HepG2 (cell line): ENCODE results near the gene CIART. TPM values are rescaled to one million over a fixed set of nuclear protein-coding genes. Genes with fewer than 3 reads are reported as not detected.

Source experiments
- ATAC-seq: fragments of 200-7000 bp; cut with Tn5 transposase; 3 replicates; pipeline ENCODE4 v1.9.1; 2020; ENCODE audit warnings: mild to moderate bottlenecking, moderate library complexity
- BruUV-seq: library from RNA; stranded (reverse); fragments of 400-500 nt; replicated peaks from 2 replicates; lab custom pipeline; 2021; lab: Mats Ljungman, UMichigan
- CTCF ChIA-PET: fragments of 300-600 bp; formaldehyde crosslinking; extraction: SDS; loops from one replicate; lab custom pipeline; 2021; ENCODE audit warnings: low total read pairs, inconsistent platforms, low intra/inter-chr PET ratio; lab: Yijun Ruan, JAX
- POLR2A ChIA-PET: fragments of 350-600 bp; sonication (Branson Sonifier 250); formaldehyde crosslinking; loops from one replicate; lab custom pipeline; 2020; ENCODE audit warnings: antibody characterized with exemption, inconsistent platforms; lab: Yijun Ruan, JAX
- DNase-seq: peaks from one replicate; pipeline ENCODE4 v3.0.0-alpha.2; 2015; ENCODE audit warnings: low spot score
- FAIRE-seq: peaks from 3 replicates; lab custom pipeline; 2011; peaks lifted over from hg19 to GRCh38; lab: Jason Lieb, UNC
- H2AFZ ChIP-seq: one replicate; pipeline ENCODE4 v1.6.1; 2011; ENCODE audit warnings: low read length, inconsistent platforms
- H3K27ac ChIP-seq: fragments of 300-600 bp; 3 replicates; pipeline ENCODE4 v1.8.0; 2011; ENCODE audit warnings: mixed run types, mild to moderate bottlenecking, mixed read lengths, low read length, inconsistent platforms; ENCODE audit not compliant: insufficient read depth; ENCODE audit errors: extremely low read length
- H3K27me3 ChIP-seq, 2 experiments: fragments of 200-600 bp in 1 of 2; 2 replicates in 1 of 2; 3 replicates in 1 of 2; pipeline versions ENCODE4 v1.6.0 to v1.8.0; 2011; ENCODE audit warnings: low read length in 2 of 2, mild to moderate bottlenecking in 2 of 2, moderate library complexity in 2 of 2, inconsistent platforms in 1 of 2; ENCODE audit not compliant: insufficient read depth in 2 of 2, control insufficient read depth in 1 of 2
- H3K36me3 ChIP-seq, 2 experiments: fragments of 200-600 bp in 1 of 2; replicated peaks in 1 of 2; 2 replicates in 1 of 2; 3 replicates in 1 of 2; pipeline versions ENCODE4 v1.5.1 to v1.8.0; 2011; ENCODE audit warnings: low read length in 2 of 2, inconsistent platforms in 1 of 2; ENCODE audit not compliant: insufficient read depth in 2 of 2, control insufficient read depth in 1 of 2
- H3K4me1 ChIP-seq: 2 replicates; pipeline ENCODE4 v1.5.1; 2012; ENCODE audit warnings: low read length, inconsistent platforms; ENCODE audit not compliant: insufficient read depth
- H3K4me2 ChIP-seq: 2 replicates; pipeline ENCODE4 v1.6.0; 2011; ENCODE audit warnings: low read depth, low read length, inconsistent platforms
- H3K4me3 ChIP-seq, 3 experiments: fragments of 200-600 bp in 1 of 3; sonication (generic), shearing (Covaris generic) in 1 of 3; replicated peaks in 1 of 3; 2 replicates each; pipeline ENCODE4 v1.5.1; 2011 to 2016; ENCODE audit warnings: low read length in 3 of 3, inconsistent platforms in 2 of 3, low read depth in 2 of 3, mild to moderate bottlenecking in 2 of 3, control low read depth in 1 of 3, mixed read lengths in 1 of 3; ENCODE audit not compliant: insufficient read depth in 1 of 3
- H3K79me2 ChIP-seq: one replicate; pipeline ENCODE4 v1.6.1; 2011; ENCODE audit warnings: low read length, inconsistent platforms; ENCODE audit not compliant: insufficient read depth
- H3K9ac ChIP-seq: 2 replicates; pipeline ENCODE4 v1.6.0; 2011; ENCODE audit warnings: mild to moderate bottlenecking, low read depth, low read length, inconsistent platforms; ENCODE audit not compliant: insufficient read depth
- H3K9me3 ChIP-seq: 2 replicates; pipeline ENCODE4 v1.5.1; 2012; ENCODE audit warnings: mild to moderate bottlenecking, low read length
- H4K20me1 ChIP-seq: 2 replicates; pipeline ENCODE4 v1.6.0; 2011; ENCODE audit warnings: inconsistent platforms, mild to moderate bottlenecking, low read length, moderate library complexity; ENCODE audit not compliant: insufficient read depth
- MIER3 ChIP-seq: IDR thresholded peaks from 2 replicates; pipeline ENCODE4 v1.6.1; 2016; ENCODE audit warnings: missing compliant biosample characterization, borderline replicate concordance
- RARA ChIP-seq: IDR thresholded peaks from 2 replicates; pipeline ENCODE4 v1.6.1; 2016; ENCODE audit warnings: missing genetic modification reagents, missing compliant biosample characterization
- RCOR2 ChIP-seq: IDR thresholded peaks from 2 replicates; pipeline ENCODE4 v1.6.1; 2016; ENCODE audit warnings: missing biosample characterization, missing genetic modification reagents
- ZNF251 ChIP-seq: sonication (generic); formaldehyde crosslinking; IDR thresholded peaks from 2 replicates; pipeline ENCODE4 v1.9.0; 2021; ENCODE audit warnings: mild to moderate bottlenecking, missing genetic modification reagents
- ZNF33A ChIP-seq: sonication (generic); formaldehyde crosslinking; IDR thresholded peaks from 2 replicates; pipeline ENCODE4 v1.5.1; 2020; ENCODE audit warnings: missing genetic modification reagents, mild to moderate bottlenecking, moderate library complexity, borderline replicate concordance
- ZNF549 ChIP-seq: sonication (generic); formaldehyde crosslinking; IDR thresholded peaks from 2 replicates; pipeline ENCODE4 v1.5.0; 2020; ENCODE audit warnings: missing genetic modification reagents
- WGBS: methylation state at CpG from one replicate; pipeline ENCODE4 v1.1.6; 2017; ENCODE audit warnings: low lambda C conversion rate; 5-methylcytosine and 5-hydroxymethylcytosine counted together
- in situ Hi-C: cut with HindIII; loops from 2 replicates; pipeline ENCODE4 v1.10.0; 2017; ENCODE audit warnings: low pct_unique_long_range_greater_than_20kb; ENCODE audit not compliant: extremely low pct_ligation_motif_present
- intact Hi-C: fragments of 100-400 bp; cut with micrococcal nuclease; formaldehyde crosslinking; loops from one replicate; pipeline ENCODE4 v1.10.0; 2022; ENCODE audit not compliant: unreplicated experiment
- polyA plus RNA-seq, 8 experiments: library from polyadenylated mRNA; depleted of rRNA in 3 of 8; stranded (reverse) in 7 of 8; unstranded in 1 of 8; fragments of >200 nt; fragmentation: Illumina TruSeq in 4 of 8; extraction: Trizol in 4 of 8; gene quantifications; 2 replicates each; pipeline versions ENCODE4 v1.2.1 to v1.2.3, GENCODE V29; 2011 to 2016; ENCODE audit warnings: low read depth in 4 of 8, missing spikeins in 1 of 8, mixed read lengths in 1 of 8; ENCODE audit not compliant: insufficient read depth in 1 of 8
- total RNA-seq, 5 experiments: library from RNA; depleted of rRNA; stranded (reverse); fragments of >200 nt; fragmentation: Illumina TruSeq; extraction: Trizol; gene quantifications; 2 replicates each; pipeline ENCODE4 v1.2.3, GENCODE V29; 2016; ENCODE audit warnings: low read depth in 1 of 5
- TF ChIP-seq, protein P1 (sequence below): IDR thresholded peaks from 2 replicates; pipeline ENCODE4 v1.6.1; 2018; ENCODE audit warnings: missing genetic modification reagents
- TF ChIP-seq, protein P2 (sequence below): sonication (generic); formaldehyde crosslinking; IDR thresholded peaks from 2 replicates; pipeline ENCODE4 v1.8.1; 2023; ENCODE audit warnings: mild to moderate bottlenecking, inconsistent platforms, moderate library complexity, missing genetic modification reagents, borderline replicate concordance
- TF ChIP-seq, protein P3 (sequence below): sonication (generic); formaldehyde crosslinking; IDR thresholded peaks from 2 replicates; pipeline ENCODE4 v1.4.0; 2020; ENCODE audit warnings: missing genetic modification reagents
- TF ChIP-seq, protein P4 (sequence below): sonication (generic); formaldehyde crosslinking; IDR thresholded peaks from 2 replicates; pipeline ENCODE4 v1.5.0; 2020; ENCODE audit warnings: mild to moderate bottlenecking, missing genetic modification reagents
- TF ChIP-seq, protein P5 (sequence below): sonication (generic); formaldehyde crosslinking; IDR thresholded peaks from 2 replicates; pipeline ENCODE4 v1.8.1; 2023; ENCODE audit warnings: missing genetic modification reagents, mild to moderate bottlenecking, borderline replicate concordance
- TF ChIP-seq, protein P6 (sequence below): sonication (generic); formaldehyde crosslinking; IDR thresholded peaks from 2 replicates; pipeline ENCODE4 v1.5.0; 2020; ENCODE audit warnings: mild to moderate bottlenecking, missing genetic modification reagents

Gene CIART
- total and polyA plus RNA-seq, 2 of the 13 experiments (the other 11 are each of a cell fraction or from before 2014, with no cell fraction given): 0.58 TPM; not detected in 1

DNA sequence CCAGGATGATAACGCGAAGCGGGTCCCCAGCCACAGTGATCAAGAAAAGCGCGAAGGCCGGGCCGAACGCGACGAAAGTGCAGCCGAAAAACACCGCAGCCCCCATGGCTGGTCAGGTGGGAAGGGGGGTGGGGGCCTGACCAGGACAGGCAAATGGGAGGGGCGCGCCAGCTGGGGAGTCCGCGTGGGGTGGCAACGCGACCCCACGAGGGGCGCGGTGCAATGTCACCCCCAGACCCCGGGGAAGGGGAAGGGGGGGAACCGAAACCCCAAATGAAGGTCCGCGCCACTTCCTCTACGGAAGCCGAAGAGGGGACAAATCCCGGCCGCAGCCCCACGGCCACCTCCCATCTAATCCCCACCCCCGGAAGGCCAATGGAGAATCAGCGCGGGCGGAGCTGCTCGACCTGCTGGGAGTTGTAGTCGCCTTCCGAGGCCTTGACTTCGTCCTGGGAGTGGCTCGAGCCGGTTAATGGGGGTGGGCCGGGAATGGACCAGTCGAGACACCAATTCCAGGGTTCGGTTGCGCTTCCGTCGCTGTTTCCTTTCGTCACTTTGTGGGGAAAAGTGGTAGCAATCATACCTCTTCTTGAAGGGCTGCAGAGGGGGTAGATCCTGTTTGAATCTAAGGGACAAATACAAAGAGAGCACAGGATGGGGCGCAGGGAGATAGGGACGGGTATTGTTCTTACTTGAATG, 13.5 kb upstream of the CIART start, which contains the start of gene APH1A (continued):
- TF ChIP-seq, protein P1, sequence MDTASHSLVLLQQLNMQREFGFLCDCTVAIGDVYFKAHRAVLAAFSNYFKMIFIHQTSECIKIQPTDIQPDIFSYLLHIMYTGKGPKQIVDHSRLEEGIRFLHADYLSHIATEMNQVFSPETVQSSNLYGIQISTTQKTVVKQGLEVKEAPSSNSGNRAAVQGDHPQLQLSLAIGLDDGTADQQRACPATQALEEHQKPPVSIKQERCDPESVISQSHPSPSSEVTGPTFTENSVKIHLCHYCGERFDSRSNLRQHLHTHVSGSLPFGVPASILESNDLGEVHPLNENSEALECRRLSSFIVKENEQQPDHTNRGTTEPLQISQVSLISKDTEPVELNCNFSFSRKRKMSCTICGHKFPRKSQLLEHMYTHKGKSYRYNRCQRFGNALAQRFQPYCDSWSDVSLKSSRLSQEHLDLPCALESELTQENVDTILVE (CRISPR knock-in tag): 0 out of 2 replicates have a peak, but pooled peaks have one; percentile 48
- TF ChIP-seq, protein P2, sequence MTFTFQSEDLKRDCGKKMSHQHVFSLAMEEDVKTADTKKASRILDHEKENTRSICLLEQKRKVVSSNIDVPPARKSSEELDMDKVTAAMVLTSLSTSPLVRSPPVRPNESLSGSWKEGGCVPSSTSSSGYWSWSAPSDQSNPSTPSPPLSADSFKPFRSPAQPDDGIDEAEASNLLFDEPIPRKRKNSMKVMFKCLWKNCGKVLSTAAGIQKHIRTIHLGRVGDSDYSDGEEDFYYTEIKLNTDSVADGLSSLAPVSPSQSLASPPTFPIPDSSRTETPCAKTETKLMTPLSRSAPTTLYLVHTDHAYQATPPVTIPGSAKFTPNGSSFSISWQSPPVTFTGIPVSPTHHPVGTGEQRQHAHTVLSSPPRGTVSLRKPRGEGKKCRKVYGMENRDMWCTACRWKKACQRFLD (CRISPR knock-in tag): peak; percentile 62; the same call in 1 of the 2 replicates
- TF ChIP-seq ZNF549 (CRISPR knock-in tag): no peak

DNA sequence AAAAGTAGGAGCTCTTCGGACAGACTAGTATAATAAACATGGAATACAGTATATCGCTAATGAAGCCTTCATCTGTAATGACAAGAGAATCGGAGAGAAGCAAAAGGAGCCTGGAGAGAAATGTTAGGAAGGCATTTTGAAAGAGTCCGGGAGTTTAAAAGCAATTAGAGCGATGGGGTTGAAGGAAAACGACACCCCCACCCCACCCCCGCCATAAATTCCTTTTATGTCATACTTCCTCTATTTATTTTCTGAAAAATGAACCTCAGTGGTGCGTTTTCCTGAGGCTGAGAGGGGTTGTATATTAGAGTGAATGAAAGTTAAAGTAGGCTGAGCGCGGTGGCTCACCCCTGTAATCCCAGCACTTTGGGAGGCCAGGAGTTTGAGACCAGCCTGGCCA, 12.9 kb upstream of the CIART start:
- Histone ChIP-seq H3K27ac (peak overlapping the region; percentile 30), H2AFZ (peak overlapping the region; percentile 73), H3K4me1 (peaks cover 24% of the 10 kb centered on the region), H3K9ac (no peak overlapping the region), H3K4me2 (peak overlapping the region; percentile 86), H3K79me2 (peaks cover 21% of the 10 kb centered on the region), H3K36me3 (peaks cover 7 to 24% of the 10 kb centered on the region in 2 experiments; a peak in 4 of 5 replicates), H4K20me1 (no peaks in the 10 kb centered on the region), H3K4me3 (peak overlapping the region; percentile 88; a peak in 5 of 6 replicates), H3K27me3 (no peaks in the 10 kb centered on the region), H3K9me3 (no peaks in the 10 kb centered on the region)
- no peak for ATAC-seq
- BruUV-seq: TSS peak; percentile 89
- intact Hi-C loops (no loop called here), in situ Hi-C loops (no loop called here)
- no peak for FAIRE-seq
- DNase-seq: no peak
- CTCF ChIA-PET: interaction anchor here (1.3 kb wide), 1 partner anchor 14 kb away, joined by 3 read pairs; no protein-coding TSS in a partner anchor
- POLR2A ChIA-PET: interaction anchor here (1.0 to 2.1 kb wide), 5 partner anchors 9 to 95 kb away, joined by 7 to 32 read pairs (median 10); partner anchors contain the start of genes CA14, PRPF3 and RPRD2
- 75% methylated on average over 10 of the region's 10 CpGs for WGBS
- TF ChIP-seq RCOR2 (CRISPR knock-in tag) (no peak), ZNF251 (CRISPR knock-in tag) (no peak), RARA (no peak), MIER3 (no peak), ZNF33A (CRISPR knock-in tag) (no peak)
- TF ChIP-seq, protein P3, sequence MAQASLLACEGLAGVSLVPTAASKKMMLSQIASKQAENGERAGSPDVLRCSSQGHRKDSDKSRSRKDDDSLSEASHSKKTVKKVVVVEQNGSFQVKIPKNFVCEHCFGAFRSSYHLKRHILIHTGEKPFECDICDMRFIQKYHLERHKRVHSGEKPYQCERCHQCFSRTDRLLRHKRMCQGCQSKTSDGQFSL (CRISPR knock-in tag): no peak
- TF ChIP-seq, protein P4, sequence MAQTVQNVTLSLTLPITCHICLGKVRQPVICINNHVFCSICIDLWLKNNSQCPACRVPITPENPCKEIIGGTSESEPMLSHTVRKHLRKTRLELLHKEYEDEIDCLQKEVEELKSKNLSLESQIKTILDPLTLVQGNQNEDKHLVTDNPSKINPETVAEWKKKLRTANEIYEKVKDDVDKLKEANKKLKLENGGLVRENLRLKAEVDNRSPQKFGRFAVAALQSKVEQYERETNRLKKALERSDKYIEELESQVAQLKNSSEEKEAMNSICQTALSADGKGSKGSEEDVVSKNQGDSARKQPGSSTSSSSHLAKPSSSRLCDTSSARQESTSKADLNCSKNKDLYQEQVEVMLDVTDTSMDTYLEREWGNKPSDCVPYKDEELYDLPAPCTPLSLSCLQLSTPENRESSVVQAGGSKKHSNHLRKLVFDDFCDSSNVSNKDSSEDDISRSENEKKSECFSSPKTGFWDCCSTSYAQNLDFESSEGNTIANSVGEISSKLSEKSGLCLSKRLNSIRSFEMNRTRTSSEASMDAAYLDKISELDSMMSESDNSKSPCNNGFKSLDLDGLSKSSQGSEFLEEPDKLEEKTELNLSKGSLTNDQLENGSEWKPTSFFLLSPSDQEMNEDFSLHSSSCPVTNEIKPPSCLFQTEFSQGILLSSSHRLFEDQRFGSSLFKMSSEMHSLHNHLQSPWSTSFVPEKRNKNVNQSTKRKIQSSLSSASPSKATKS: no peak
- TF ChIP-seq, protein P5, sequence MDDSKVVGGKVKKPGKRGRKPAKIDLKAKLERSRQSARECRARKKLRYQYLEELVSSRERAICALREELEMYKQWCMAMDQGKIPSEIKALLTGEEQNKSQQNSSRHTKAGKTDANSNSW: no peak
- TF ChIP-seq, protein P6, sequence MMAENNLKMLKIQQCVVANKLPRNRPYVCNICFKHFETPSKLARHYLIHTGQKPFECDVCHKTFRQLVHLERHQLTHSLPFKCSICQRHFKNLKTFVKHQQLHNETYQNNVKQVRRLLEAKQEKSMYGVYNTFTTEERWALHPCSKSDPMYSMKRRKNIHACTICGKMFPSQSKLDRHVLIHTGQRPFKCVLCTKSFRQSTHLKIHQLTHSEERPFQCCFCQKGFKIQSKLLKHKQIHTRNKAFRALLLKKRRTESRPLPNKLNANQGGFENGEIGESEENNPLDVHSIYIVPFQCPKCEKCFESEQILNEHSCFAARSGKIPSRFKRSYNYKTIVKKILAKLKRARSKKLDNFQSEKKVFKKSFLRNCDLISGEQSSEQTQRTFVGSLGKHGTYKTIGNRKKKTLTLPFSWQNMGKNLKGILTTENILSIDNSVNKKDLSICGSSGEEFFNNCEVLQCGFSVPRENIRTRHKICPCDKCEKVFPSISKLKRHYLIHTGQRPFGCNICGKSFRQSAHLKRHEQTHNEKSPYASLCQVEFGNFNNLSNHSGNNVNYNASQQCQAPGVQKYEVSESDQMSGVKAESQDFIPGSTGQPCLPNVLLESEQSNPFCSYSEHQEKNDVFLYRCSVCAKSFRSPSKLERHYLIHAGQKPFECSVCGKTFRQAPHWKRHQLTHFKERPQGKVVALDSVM (CRISPR knock-in tag): no peak
